ENCODE measurements around the gene UTS2. TPM values are rescaled to one million over a fixed set of nuclear protein-coding genes. Genes with fewer than 3 reads are reported as not detected.

The UTS2 gene, protein sequence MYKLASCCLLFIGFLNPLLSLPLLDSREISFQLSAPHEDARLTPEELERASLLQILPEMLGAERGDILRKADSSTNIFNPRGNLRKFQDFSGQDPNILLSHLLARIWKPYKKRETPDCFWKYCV
- total RNA-seq = not detected

DNA sequence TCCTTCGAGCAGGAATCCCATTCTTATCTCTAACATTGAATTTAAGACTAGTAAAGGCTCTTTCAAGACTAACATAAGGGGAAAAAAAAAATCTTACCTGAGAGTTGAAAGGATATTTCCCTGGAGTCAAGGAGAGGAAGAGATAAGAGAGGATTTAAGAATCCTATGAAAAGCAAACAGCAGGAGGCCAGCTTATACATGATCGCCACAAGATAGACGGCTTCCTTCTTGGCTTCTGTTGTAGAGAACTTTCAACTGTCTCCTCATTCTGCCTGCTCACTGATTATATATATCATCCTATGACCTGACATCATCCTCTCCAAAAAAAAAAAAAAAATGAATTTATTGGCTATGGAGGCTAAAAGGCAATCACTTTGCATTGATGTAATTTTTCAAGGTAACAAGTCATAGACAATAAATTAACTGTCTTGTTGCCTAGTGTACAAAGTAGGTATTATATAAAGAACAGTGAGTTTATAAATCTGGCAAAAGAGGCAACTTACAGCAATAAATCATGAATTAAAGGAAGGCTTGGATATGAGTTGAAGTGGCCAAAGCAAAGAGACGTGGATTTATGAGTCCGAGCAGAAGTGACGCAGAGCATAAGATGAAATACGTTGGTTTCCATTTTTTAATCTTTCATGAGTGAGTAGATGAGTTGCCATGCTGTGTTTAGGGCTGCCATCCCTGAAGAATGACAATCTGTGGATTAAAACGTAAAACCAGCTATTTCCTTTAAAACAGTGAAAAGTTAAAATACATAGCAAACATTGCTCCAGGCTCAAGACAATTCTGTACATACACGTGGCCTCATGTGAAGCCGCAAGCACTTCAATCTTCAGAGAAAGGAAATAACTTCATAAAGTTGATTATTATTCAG lies at the start of gene UTS2:
UTS2 (minus strand) TSS at position 262 of the 880 bp plus-strand sequence; CDS start at position 200, 62 bp downstream.
- Mint-ChIP-seq H3K27ac (no peak within 1 kb of the TSS), H3K4me3 (no peak within 1 kb of the TSS), H3K9me3 (no peaks in the 10 kb centered on the region), H3K36me3 (ENCODE audit: low read depth) (no peaks in the 10 kb centered on the region), H3K4me1 (ENCODE audit: low read depth) (peaks cover 2% of the 10 kb centered on the region), H3K27me3 (peaks cover 5% of the 10 kb centered on the region)
- DNase-seq (no peak), ATAC-seq (no peak)
- TF ChIP-seq, protein P1, sequence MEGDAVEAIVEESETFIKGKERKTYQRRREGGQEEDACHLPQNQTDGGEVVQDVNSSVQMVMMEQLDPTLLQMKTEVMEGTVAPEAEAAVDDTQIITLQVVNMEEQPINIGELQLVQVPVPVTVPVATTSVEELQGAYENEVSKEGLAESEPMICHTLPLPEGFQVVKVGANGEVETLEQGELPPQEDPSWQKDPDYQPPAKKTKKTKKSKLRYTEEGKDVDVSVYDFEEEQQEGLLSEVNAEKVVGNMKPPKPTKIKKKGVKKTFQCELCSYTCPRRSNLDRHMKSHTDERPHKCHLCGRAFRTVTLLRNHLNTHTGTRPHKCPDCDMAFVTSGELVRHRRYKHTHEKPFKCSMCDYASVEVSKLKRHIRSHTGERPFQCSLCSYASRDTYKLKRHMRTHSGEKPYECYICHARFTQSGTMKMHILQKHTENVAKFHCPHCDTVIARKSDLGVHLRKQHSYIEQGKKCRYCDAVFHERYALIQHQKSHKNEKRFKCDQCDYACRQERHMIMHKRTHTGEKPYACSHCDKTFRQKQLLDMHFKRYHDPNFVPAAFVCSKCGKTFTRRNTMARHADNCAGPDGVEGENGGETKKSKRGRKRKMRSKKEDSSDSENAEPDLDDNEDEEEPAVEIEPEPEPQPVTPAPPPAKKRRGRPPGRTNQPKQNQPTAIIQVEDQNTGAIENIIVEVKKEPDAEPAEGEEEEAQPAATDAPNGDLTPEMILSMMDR (IDR thresholded peaks at IDR 0.05) = no peak
- intact Hi-C loops (cut with micrococcal nuclease) = no loop called here
- ChIA-PET POLR2A (no interaction called here), CTCF (no interaction called here)

DNA sequence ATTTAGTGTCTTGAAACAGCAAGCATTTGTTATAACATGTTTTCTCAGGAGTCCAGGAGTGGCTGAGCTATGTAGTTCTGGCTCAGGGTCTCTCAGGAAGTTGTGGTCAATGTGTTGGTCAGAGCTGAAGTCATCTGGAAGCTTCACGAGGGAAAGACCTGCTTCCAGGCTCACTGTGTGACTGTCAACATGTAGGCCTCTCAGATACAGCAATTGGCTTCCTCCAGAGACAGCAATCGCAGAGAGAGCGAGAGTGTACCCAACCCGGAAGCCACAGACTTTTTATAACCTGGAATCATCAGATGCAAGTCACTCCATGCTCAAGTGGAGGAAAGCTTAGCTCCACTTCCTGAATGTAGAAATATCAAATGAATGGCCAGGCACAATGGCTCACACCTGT lies 46.9 kb upstream of the UTS2 start:
- H3K36me3 Mint-ChIP-seq (ENCODE audit: low read depth) = no peaks in the 10 kb centered on the region
- intact Hi-C loops (cut with micrococcal nuclease) = loop anchor here (10.0 kb wide), 2 partner anchors 85 to 225 kb away; no protein-coding TSS in a partner anchor
- peaks cover 17% of the 10 kb centered on the region for H3K4me1 Mint-ChIP-seq (ENCODE audit: low read depth)
- no peaks in the 10 kb centered on the region for H3K27me3 Mint-ChIP-seq
- ATAC-seq (peak; percentile 34), DNase-seq (no peak)
- no peak overlapping the region for H3K4me3 Mint-ChIP-seq
- H3K27ac Mint-ChIP-seq = peak overlapping the region; percentile 37
- TF ChIP-seq, protein P1 (IDR thresholded peaks at IDR 0.05) = no peak
- CTCF ChIA-PET = interaction anchor here (1.3 to 3.0 kb wide), 4 partner anchors 83 to 231 kb away, joined by 3 to 19 read pairs (median 6); no protein-coding TSS in a partner anchor
- H3K9me3 Mint-ChIP-seq = no peaks in the 10 kb centered on the region
- POLR2A ChIA-PET = no interaction called here

DNA sequence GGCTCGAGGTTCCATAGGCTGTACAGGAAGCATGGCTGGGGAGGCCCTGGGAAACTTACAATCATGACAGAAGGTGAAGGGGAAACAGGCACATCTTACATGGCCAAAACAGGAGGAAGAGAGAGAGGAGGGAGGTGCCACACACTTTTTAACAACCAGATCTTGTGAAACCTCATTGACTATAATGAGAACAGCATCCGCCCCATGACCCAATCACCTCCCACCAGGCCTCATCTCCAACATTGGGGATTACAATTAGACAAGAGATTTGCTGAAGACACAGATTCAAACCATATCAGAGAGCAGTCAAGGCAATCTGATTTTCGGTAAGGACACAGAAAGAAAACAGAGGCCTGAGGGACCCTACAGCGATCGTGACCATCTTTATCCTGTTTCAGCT lies 46.1 kb upstream of the UTS2 start:
- H3K4me1 Mint-ChIP-seq (ENCODE audit: low read depth) = peaks cover 17% of the 10 kb centered on the region
- H3K27ac Mint-ChIP-seq = no peak overlapping the region
- ChIA-PET POLR2A (interaction anchor here (0.6 kb wide), 1 partner anchor 15 kb away, joined by 3 read pairs; no protein-coding TSS in a partner anchor), CTCF (interaction anchor here (1.3 to 3.0 kb wide), 3 partner anchors 83 to 230 kb away, joined by 3 to 19 read pairs (median 6); no protein-coding TSS in a partner anchor)
- intact Hi-C loops (cut with micrococcal nuclease) = loop anchor here (10.0 kb wide), 2 partner anchors 84 to 224 kb away; no protein-coding TSS in a partner anchor
- H3K36me3 Mint-ChIP-seq (ENCODE audit: low read depth) = no peaks in the 10 kb centered on the region
- no peaks in the 10 kb centered on the region for H3K9me3 Mint-ChIP-seq
- H3K4me3 Mint-ChIP-seq = no peak overlapping the region
- DNase-seq = no peak
- no peaks in the 10 kb centered on the region for H3K27me3 Mint-ChIP-seq
- ATAC-seq = no peak
- TF ChIP-seq, protein P1 (IDR thresholded peaks at IDR 0.05) = no peak

DNA sequence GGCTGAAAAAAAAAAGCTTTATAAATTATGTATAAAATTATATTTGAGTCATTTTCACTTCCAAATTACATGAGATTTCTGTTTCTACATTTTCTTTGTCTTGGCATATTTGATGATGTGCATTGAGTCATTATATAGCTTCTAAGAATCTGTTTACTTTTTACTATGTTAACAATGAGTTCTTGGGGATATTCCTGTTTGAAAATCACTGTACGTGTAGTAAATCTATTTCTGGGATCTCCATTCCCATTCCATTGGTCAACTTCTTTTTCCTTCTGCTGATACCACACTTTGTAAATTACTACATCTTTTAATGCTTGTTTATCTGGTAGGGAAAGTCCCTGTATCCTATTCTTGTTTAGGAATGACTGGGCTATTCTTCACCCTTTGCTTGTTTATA lies 44.1 kb upstream of the UTS2 start:
- Mint-ChIP-seq H3K27ac (no peak overlapping the region), H3K9me3 (no peaks in the 10 kb centered on the region), H3K27me3 (no peaks in the 10 kb centered on the region), H3K36me3 (ENCODE audit: low read depth) (no peaks in the 10 kb centered on the region), H3K4me3 (no peak overlapping the region), H3K4me1 (ENCODE audit: low read depth) (peaks cover 15% of the 10 kb centered on the region)
- POLR2A ChIA-PET = interaction anchor here (0.7 kb wide), 1 partner anchor 238 kb away, joined by 3 read pairs; no protein-coding TSS in a partner anchor
- no peak for ATAC-seq
- CTCF ChIA-PET = no interaction called here
- no peak for DNase-seq
- intact Hi-C loops (cut with micrococcal nuclease) = loop anchor here (10.0 kb wide), 2 partner anchors 82 to 222 kb away; no protein-coding TSS in a partner anchor
- TF ChIP-seq, protein P1 (IDR thresholded peaks at IDR 0.05) = no peak
